ENCODE results near the gene VWDE. TPM values are rescaled to one million over a fixed set of nuclear protein-coding genes. Genes with fewer than 3 reads are reported as not detected.
"Not testable (repeated sequence)": the region's sequence is repeated elsewhere in the genome, so short reads cannot be mapped to it uniquely, and the experiment has no call there.

Gene VWDE
- total RNA-seq (1.5 TPM), polyA plus RNA-seq (ENCODE audit: insufficient read depth, low read depth, low replicate concordance) (0.69 TPM)
- long read RNA-seq, donor 1 = 0 reads
- long read RNA-seq, donor 2, partial matches to known transcripts = 0 of 1 reads
- long read RNA-seq, donor 2, other reads (novel, unspliced or antisense) = 0 of 1 reads
- long read RNA-seq, donor 3 = 0 reads
- long read RNA-seq, donor 4 = 0 reads
- long read RNA-seq, donor 5 = 0 reads
- long read RNA-seq, donor 6 = 0 reads
- long read RNA-seq, donor 7, full-length matches to known transcripts = 2 of 2 reads
- long read RNA-seq, donor 7, partial matches to known transcripts = 0 of 2 reads
- long read RNA-seq, donor 7, other reads (novel, unspliced or antisense) = 0 of 2 reads
- long read RNA-seq, donor 8 = 0 reads
- long read RNA-seq, donor 9 = 0 reads
- long read RNA-seq, donor 10, partial matches to known transcripts = 0 of 1 reads
- long read RNA-seq, donor 10, other reads (novel, unspliced or antisense) = 0 of 1 reads

DNA sequence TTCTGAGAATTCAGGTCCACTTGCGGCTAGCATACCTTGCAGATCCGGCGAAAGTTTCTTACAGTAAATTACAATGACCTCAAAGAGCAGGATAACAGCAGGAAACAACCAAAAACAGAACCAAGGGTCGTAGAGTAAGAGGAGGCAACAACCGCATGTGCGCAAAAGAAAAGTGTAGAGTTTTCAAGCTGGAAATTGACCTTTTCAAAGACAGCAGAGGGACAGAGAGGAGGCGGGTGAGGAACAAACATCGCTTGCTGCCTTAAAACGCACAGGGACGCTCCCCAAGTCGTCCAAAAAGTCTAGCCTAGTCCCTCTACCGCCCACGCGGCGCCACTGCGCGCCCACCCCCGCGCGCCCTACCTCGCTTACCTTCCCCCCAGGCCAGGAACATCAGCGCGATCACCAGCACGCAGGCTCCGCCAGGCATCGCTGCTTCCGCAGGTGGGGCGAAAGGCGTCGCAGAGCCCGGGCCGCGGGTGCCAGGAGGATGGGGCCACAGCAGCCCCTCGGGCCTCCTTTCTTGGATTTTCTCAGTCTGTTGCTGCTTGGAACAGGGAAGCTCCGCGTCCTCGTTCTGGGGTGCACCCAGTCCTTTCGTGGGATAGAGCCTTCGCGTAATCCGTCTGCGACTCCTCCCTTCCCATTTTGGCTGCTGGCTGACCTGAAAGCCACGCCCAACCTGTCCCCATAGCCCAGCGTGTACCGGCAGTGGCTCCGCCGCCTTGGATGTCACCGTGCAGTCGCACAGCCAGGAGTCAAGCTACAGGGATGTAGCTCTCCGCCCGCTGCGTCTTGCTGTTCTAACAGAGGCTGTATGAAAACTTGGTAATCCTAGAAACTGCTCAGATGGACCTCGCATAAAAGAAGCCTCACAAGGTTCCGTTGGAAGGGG lies at the start of gene VWDE:
Gene VWDE, minus strand, starts transcription at position 579 of the 895 bp plus-strand sequence. Its CDS starts 149 bp downstream, at position 430.
- Histone ChIP-seq H3K9me3 (ENCODE audit: control insufficient read depth in 2 of 3, insufficient read depth in 1 of 3, low read length in 3 of 3) (no peaks in the 10 kb centered on the region), H3K9ac (ENCODE audit: low read length in 3 of 3) (peak within 1 kb of the TSS in 2 of 3 donors; percentile 40 to 46), H3K27ac (ENCODE audit: low read depth in 2 of 2, low read length in 2 of 2) (no peak within 1 kb of the TSS), H3K4me1 (ENCODE audit: control insufficient read depth in 2 of 3, insufficient read depth in 2 of 3, low read depth in 1 of 3, low read length in 3 of 3) (peaks cover 0 to 5% (median 3%) of the 10 kb centered on the region in 3 donors), H3K27me3 (ENCODE audit: control insufficient read depth, insufficient read depth, low read length) (peaks cover 5% of the 10 kb centered on the region), H3K36me3 (ENCODE audit: control insufficient read depth in 2 of 3, insufficient read depth in 3 of 3, low read length in 3 of 3) (no peaks in the 10 kb centered on the region), H3K4me3 (ENCODE audit: low read length in 3 of 3) (peak within 1 kb of the TSS; percentile 70 to 79 (median 71))
- DNase-seq (peak; percentile 65 to 79 (median 74)), FAIRE-seq (no peak)
- intact Hi-C loops (cut with DNase I) = no loop called here
- TF ChIP-seq, protein P1, sequence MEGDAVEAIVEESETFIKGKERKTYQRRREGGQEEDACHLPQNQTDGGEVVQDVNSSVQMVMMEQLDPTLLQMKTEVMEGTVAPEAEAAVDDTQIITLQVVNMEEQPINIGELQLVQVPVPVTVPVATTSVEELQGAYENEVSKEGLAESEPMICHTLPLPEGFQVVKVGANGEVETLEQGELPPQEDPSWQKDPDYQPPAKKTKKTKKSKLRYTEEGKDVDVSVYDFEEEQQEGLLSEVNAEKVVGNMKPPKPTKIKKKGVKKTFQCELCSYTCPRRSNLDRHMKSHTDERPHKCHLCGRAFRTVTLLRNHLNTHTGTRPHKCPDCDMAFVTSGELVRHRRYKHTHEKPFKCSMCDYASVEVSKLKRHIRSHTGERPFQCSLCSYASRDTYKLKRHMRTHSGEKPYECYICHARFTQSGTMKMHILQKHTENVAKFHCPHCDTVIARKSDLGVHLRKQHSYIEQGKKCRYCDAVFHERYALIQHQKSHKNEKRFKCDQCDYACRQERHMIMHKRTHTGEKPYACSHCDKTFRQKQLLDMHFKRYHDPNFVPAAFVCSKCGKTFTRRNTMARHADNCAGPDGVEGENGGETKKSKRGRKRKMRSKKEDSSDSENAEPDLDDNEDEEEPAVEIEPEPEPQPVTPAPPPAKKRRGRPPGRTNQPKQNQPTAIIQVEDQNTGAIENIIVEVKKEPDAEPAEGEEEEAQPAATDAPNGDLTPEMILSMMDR (IDR thresholded peaks at IDR 0.05; ENCODE audit: borderline replicate concordance, extremely low read depth, insufficient read depth) = no peak

DNA sequence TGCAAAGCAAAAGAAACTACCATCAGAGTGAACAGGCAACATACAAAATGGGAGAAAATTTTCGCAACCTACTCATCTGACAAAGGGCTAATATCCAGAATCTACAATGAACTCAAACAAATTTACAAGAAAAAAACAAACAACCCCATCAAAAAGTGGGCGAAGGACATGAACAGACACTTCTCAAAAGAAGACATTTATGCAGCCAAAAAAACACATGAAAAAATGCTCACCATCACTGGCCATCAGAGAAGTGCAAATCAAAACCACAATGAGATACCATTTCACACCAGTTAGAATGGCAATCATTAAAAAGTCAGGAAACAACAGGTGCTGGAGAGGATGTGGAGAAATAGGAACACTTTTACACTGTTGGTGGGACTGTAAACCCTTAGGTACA lies 49.5 kb upstream of the VWDE start:
- H3K27me3 ChIP-seq (ENCODE audit: control insufficient read depth, insufficient read depth, low read length); H3K27ac ChIP-seq (ENCODE audit: low read depth in 2 of 2, low read length in 2 of 2); H3K4me1 ChIP-seq (ENCODE audit: control insufficient read depth in 2 of 3, insufficient read depth in 2 of 3, low read depth in 1 of 3, low read length in 3 of 3); H3K9me3 ChIP-seq (ENCODE audit: control insufficient read depth in 2 of 3, insufficient read depth in 1 of 3, low read length in 3 of 3); DNase-seq; intact Hi-C loops (cut with DNase I); H3K9ac ChIP-seq (ENCODE audit: low read length in 3 of 3); FAIRE-seq; H3K36me3 ChIP-seq (ENCODE audit: control insufficient read depth in 2 of 3, insufficient read depth in 3 of 3, low read length in 3 of 3); H3K4me3 ChIP-seq (ENCODE audit: low read length in 3 of 3): not testable (repeated sequence)

DNA sequence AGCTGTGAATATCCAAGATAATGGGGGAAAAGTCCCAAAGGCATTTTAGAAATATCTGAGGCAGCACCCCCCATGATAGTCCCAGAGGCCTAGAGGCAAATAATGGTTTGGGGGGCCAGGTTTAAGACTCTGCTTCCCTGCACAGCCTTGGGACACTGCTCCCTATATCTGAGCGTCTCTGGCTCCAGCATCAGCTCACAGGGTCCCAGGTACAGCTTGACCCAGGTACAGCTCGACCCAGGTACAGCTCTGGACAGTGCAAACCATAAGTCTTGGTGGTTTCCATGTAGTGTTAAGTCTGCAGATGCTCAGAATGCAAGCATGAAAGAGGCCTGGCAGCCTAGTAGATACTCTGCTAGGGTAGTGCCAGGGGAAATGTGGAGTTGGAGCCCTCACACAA lies 47.0 kb upstream of the VWDE start:
- Histone ChIP-seq H3K36me3 (ENCODE audit: control insufficient read depth in 2 of 3, insufficient read depth in 3 of 3, low read length in 3 of 3) (no peaks in the 10 kb centered on the region), H3K4me3 (ENCODE audit: low read length in 3 of 3) (no peak overlapping the region), H3K4me1 (ENCODE audit: control insufficient read depth in 2 of 3, insufficient read depth in 2 of 3, low read depth in 1 of 3, low read length in 3 of 3) (no peaks in the 10 kb centered on the region), H3K27me3 (ENCODE audit: control insufficient read depth, insufficient read depth, low read length) (no peaks in the 10 kb centered on the region), H3K9ac (ENCODE audit: low read length in 3 of 3) (no peak overlapping the region), H3K27ac (ENCODE audit: low read depth in 2 of 2, low read length in 2 of 2) (no peak overlapping the region), H3K9me3 (ENCODE audit: control insufficient read depth in 2 of 3, insufficient read depth in 1 of 3, low read length in 3 of 3) (no peaks in the 10 kb centered on the region)
- FAIRE-seq (no peak), DNase-seq (no peak)
- intact Hi-C loops (cut with DNase I) = no loop called here
- TF ChIP-seq, protein P1 (IDR thresholded peaks at IDR 0.05; ENCODE audit: borderline replicate concordance, extremely low read depth, insufficient read depth) = no peak

DNA sequence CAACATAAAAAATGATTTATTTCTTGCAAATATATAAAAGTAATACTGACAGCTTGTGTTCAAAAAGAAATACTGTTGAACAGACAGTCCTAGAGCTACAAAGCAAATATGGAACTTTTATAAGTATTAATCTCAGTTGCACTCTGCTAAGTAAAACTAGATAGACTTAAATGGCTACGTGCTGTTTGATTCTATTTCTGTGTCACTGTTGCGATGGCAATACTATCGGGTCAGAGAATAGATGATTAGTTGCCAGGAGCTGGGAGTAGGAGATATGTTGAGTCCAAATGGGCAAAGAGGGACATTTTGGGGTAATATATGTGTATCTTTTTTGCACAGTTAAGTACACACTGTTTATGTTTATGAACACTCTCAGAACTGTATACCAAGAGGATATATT lies 41.1 kb upstream of the VWDE start:
- TF ChIP-seq, protein P1 (IDR thresholded peaks at IDR 0.05; ENCODE audit: borderline replicate concordance, extremely low read depth, insufficient read depth) = no peak
- DNase-seq (no peak), FAIRE-seq (no peak)
- H3K9me3 ChIP-seq (ENCODE audit: control insufficient read depth in 2 of 3, insufficient read depth in 1 of 3, low read length in 3 of 3) = no peaks in the 10 kb centered on the region
- intact Hi-C loops (cut with DNase I) = no loop called here
- H3K4me1 ChIP-seq (ENCODE audit: control insufficient read depth in 2 of 3, insufficient read depth in 2 of 3, low read depth in 1 of 3, low read length in 3 of 3) = no peaks in the 10 kb centered on the region
- H3K27me3 ChIP-seq (ENCODE audit: control insufficient read depth, insufficient read depth, low read length) = no peaks in the 10 kb centered on the region
- H3K4me3 ChIP-seq (ENCODE audit: low read length in 3 of 3) = no peak overlapping the region
- H3K27ac ChIP-seq (ENCODE audit: low read depth in 2 of 2, low read length in 2 of 2) = no peak overlapping the region
- no peak overlapping the region for H3K9ac ChIP-seq (ENCODE audit: low read length in 3 of 3)
- no peaks in the 10 kb centered on the region for H3K36me3 ChIP-seq (ENCODE audit: control insufficient read depth in 2 of 3, insufficient read depth in 3 of 3, low read length in 3 of 3)
